GM23338 (cell line): Measurements from ENCODE around the gene HTT-AS.

Experiments used
- CREB1 ChIP-seq: fragments of 250-450 bp; sonication (Bioruptor Pico); IDR thresholded peaks from 2 replicates; pipeline ENCODE4 v1.5.0; 2020; ENCODE audit warnings: low read depth, mild to moderate bottlenecking, moderate library complexity
- EZH2 ChIP-seq: fragments of 200-600 bp; sonication (generic); IDR thresholded peaks from one replicate; pipeline ENCODE4 v1.8.0; 2017; ENCODE audit warnings: antibody characterized with exemption, mild to moderate bottlenecking, low read depth; ENCODE audit not compliant: unreplicated experiment
- EZH2phosphoT487 ChIP-seq: fragments of 200-600 bp; sonication (generic); IDR thresholded peaks from one replicate; pipeline ENCODE4 v1.8.1; 2018; ENCODE audit warnings: antibody characterized with exemption; ENCODE audit not compliant: unreplicated experiment
- JUNB ChIP-seq: IDR thresholded peaks from one replicate; pipeline ENCODE4 v1.6.1; 2016; ENCODE audit warnings: antibody characterized with exemption; ENCODE audit not compliant: unreplicated experiment
- NANOG ChIP-seq: IDR thresholded peaks from 2 replicates; pipeline ENCODE4 v1.6.1; 2016; ENCODE audit warnings: antibody characterized with exemption, borderline replicate concordance
- POLR2AphosphoS5 ChIP-seq: IDR thresholded peaks from 2 replicates; pipeline ENCODE4 v1.6.1; 2016; ENCODE audit warnings: antibody characterized with exemption, low read depth
- STAT1 ChIP-seq: IDR thresholded peaks from one replicate; pipeline ENCODE4 v1.6.1; 2016; ENCODE audit warnings: antibody characterized with exemption; ENCODE audit not compliant: unreplicated experiment
- ZNF114 ChIP-seq: fragments of 250-450 bp; sonication (Bioruptor Pico); IDR thresholded peaks from 2 replicates; pipeline ENCODE4 v1.5.0; 2020; ENCODE audit warnings: mild to moderate bottlenecking, moderate library complexity
- ZNF331 ChIP-seq: fragments of 250-450 bp; sonication (Bioruptor Pico); IDR thresholded peaks from 2 replicates; pipeline ENCODE4 v1.5.0; 2020; ENCODE audit warnings: low read depth, mild to moderate bottlenecking, moderate library complexity
- TF ChIP-seq, protein P1 (sequence below), 2 experiments: fragments of 200-600 bp in 1 of 2; sonication (generic) in 1 of 2; conservative IDR thresholded peaks; 2 replicates each; pipeline versions ENCODE4 v1.5.1 to v1.6.1; 2016 to 2017; ENCODE audit warnings: antibody characterized with exemption in 2 of 2, low read depth in 2 of 2, mild to moderate bottlenecking in 2 of 2, moderate library complexity in 1 of 2
- TF ChIP-seq, protein P2 (sequence below): IDR thresholded peaks from one replicate; pipeline ENCODE4 v1.6.1; 2018; ENCODE audit warnings: antibody characterized with exemption; ENCODE audit not compliant: unreplicated experiment
- TF ChIP-seq, protein P3 (sequence below): fragments of 250-450 bp; sonication (Bioruptor Pico); IDR thresholded peaks from 2 replicates; pipeline ENCODE4 v1.5.0; 2020; ENCODE audit warnings: mild to moderate bottlenecking, moderate library complexity

GRCh38 chr4:3082925-3083515 is 8.7 kb upstream of the HTT-AS start:
- TF ChIP-seq STAT1 (no peak), EZH2phosphoT487 (no peak), EZH2 (no peak), POLR2AphosphoS5 (no peak), CREB1 (CRISPR knock-in tag) (no peak), NANOG (no peak), ZNF331 (CRISPR knock-in tag) (no peak), ZNF114 (no peak), JUNB (no peak)
- TF ChIP-seq, protein P1, sequence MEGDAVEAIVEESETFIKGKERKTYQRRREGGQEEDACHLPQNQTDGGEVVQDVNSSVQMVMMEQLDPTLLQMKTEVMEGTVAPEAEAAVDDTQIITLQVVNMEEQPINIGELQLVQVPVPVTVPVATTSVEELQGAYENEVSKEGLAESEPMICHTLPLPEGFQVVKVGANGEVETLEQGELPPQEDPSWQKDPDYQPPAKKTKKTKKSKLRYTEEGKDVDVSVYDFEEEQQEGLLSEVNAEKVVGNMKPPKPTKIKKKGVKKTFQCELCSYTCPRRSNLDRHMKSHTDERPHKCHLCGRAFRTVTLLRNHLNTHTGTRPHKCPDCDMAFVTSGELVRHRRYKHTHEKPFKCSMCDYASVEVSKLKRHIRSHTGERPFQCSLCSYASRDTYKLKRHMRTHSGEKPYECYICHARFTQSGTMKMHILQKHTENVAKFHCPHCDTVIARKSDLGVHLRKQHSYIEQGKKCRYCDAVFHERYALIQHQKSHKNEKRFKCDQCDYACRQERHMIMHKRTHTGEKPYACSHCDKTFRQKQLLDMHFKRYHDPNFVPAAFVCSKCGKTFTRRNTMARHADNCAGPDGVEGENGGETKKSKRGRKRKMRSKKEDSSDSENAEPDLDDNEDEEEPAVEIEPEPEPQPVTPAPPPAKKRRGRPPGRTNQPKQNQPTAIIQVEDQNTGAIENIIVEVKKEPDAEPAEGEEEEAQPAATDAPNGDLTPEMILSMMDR (conservative IDR thresholded peaks at IDR 0.05; ENCODE audit: low read depth in 2 of 2) = no peak
- TF ChIP-seq, protein P2, sequence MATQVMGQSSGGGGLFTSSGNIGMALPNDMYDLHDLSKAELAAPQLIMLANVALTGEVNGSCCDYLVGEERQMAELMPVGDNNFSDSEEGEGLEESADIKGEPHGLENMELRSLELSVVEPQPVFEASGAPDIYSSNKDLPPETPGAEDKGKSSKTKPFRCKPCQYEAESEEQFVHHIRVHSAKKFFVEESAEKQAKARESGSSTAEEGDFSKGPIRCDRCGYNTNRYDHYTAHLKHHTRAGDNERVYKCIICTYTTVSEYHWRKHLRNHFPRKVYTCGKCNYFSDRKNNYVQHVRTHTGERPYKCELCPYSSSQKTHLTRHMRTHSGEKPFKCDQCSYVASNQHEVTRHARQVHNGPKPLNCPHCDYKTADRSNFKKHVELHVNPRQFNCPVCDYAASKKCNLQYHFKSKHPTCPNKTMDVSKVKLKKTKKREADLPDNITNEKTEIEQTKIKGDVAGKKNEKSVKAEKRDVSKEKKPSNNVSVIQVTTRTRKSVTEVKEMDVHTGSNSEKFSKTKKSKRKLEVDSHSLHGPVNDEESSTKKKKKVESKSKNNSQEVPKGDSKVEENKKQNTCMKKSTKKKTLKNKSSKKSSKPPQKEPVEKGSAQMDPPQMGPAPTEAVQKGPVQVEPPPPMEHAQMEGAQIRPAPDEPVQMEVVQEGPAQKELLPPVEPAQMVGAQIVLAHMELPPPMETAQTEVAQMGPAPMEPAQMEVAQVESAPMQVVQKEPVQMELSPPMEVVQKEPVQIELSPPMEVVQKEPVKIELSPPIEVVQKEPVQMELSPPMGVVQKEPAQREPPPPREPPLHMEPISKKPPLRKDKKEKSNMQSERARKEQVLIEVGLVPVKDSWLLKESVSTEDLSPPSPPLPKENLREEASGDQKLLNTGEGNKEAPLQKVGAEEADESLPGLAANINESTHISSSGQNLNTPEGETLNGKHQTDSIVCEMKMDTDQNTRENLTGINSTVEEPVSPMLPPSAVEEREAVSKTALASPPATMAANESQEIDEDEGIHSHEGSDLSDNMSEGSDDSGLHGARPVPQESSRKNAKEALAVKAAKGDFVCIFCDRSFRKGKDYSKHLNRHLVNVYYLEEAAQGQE = no peak
- TF ChIP-seq, protein P3, sequence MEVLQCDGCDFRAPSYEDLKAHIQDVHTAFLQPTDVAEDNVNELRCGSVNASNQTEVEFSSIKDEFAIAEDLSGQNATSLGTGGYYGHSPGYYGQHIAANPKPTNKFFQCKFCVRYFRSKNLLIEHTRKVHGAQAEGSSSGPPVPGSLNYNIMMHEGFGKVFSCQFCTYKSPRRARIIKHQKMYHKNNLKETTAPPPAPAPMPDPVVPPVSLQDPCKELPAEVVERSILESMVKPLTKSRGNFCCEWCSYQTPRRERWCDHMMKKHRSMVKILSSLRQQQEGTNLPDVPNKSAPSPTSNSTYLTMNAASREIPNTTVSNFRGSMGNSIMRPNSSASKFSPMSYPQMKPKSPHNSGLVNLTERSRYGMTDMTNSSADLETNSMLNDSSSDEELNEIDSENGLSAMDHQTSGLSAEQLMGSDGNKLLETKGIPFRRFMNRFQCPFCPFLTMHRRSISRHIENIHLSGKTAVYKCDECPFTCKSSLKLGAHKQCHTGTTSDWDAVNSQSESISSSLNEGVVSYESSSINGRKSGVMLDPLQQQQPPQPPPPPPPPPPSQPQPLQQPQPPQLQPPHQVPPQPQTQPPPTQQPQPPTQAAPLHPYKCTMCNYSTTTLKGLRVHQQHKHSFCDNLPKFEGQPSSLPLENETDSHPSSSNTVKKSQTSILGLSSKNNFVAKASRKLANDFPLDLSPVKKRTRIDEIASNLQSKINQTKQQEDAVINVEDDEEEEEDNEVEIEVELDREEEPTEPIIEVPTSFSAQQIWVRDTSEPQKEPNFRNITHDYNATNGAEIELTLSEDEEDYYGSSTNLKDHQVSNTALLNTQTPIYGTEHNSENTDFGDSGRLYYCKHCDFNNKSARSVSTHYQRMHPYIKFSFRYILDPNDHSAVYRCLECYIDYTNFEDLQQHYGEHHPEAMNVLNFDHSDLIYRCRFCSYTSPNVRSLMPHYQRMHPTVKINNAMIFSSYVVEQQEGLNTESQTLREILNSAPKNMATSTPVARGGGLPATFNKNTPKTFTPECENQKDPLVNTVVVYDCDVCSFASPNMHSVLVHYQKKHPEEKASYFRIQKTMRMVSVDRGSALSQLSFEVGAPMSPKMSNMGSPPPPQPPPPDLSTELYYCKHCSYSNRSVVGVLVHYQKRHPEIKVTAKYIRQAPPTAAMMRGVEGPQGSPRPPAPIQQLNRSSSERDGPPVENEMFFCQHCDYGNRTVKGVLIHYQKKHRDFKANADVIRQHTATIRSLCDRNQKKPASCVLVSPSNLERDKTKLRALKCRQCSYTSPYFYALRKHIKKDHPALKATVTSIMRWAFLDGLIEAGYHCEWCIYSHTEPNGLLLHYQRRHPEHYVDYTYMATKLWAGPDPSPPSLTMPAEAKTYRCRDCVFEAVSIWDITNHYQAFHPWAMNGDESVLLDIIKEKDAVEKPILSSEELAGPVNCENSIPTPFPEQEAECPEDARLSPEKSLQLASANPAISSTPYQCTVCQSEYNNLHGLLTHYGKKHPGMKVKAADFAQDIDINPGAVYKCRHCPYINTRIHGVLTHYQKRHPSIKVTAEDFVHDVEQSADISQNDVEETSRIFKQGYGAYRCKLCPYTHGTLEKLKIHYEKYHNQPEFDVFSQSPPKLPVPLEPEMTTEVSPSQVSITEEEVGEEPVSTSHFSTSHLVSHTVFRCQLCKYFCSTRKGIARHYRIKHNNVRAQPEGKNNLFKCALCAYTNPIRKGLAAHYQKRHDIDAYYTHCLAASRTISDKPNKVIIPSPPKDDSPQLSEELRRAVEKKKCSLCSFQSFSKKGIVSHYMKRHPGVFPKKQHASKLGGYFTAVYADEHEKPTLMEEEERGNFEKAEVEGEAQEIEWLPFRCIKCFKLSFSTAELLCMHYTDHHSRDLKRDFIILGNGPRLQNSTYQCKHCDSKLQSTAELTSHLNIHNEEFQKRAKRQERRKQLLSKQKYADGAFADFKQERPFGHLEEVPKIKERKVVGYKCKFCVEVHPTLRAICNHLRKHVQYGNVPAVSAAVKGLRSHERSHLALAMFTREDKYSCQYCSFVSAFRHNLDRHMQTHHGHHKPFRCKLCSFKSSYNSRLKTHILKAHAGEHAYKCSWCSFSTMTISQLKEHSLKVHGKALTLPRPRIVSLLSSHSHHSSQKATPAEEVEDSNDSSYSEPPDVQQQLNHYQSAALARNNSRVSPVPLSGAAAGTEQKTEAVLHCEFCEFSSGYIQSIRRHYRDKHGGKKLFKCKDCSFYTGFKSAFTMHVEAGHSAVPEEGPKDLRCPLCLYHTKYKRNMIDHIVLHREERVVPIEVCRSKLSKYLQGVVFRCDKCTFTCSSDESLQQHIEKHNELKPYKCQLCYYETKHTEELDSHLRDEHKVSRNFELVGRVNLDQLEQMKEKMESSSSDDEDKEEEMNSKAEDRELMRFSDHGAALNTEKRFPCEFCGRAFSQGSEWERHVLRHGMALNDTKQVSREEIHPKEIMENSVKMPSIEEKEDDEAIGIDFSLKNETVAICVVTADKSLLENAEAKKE = no peak
